ENCODE measurements around the gene ZMYND11.
"Not testable (repeated sequence)": the region's sequence is repeated elsewhere in the genome, so short reads cannot be mapped to it uniquely, and the experiment has no call there.

Gene ZMYND11

DNA sequence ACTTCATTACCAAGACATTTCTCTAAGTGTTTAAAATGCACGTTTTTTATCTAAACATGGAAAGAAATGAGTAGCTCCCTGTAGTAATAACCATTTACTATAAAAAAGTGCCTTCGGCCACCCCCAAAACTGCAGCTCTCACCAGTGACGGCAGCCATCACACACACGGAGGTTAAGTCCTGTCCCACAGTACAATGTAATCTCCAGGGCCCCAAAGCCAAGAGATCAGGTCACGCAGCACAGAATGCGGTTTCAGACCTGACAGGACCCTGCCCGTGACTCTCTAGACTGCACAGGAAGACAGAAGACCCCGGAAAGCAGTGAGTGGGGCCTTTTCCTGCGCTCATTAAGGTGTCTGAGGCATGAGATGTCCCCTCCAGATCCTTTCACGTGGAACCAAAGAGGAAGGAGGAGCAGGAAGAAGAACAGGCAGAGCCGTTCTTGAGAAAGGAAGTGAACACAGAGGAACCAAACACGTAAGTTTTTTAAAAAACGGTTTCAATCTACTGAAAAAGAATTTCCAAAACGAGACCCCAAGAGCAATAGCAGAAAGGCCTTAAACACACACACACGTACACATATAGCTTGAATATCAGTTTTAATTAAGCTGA, 125.7 kb downstream of the ZMYND11 start:
- peaks cover 9% of the 10 kb centered on the region for H3K9me3 ChIP-seq (ENCODE audit: low read length)
- no peaks in the 10 kb centered on the region for H4K20me1 ChIP-seq (ENCODE audit: insufficient read depth, low read length)
- no peaks in the 10 kb centered on the region for H3K79me2 ChIP-seq (ENCODE audit: insufficient read depth, low read length)
- H3K9me2 ChIP-seq (ENCODE audit: low read depth, low read length): no peaks in the 10 kb centered on the region
- peak overlapping the region; percentile 87; the same call in 1 of the 2 replicates for H2AFZ ChIP-seq (ENCODE audit: low read length)
- no peak for TF ChIP-seq EZH2 (IDR thresholded peaks at IDR 0.05; ENCODE audit: borderline replicate concordance, low read length)
- H3K27me3 ChIP-seq (ENCODE audit: insufficient read depth, low read length): no peaks in the 10 kb centered on the region
- H3K9ac ChIP-seq (ENCODE audit: low read length): peak overlapping the region; percentile 57
- H3K27ac ChIP-seq (ENCODE audit: low read depth, low read length, poor library complexity, severe bottlenecking): peak overlapping the region; percentile 81
- no peaks in the 10 kb centered on the region for H3F3A ChIP-seq (ENCODE audit: insufficient read depth, low read length)
- peaks cover 25% of the 10 kb centered on the region for H3K4me1 ChIP-seq (ENCODE audit: insufficient read depth, low read length, severe bottlenecking)
- peak overlapping the region; percentile 26 for H3K4me3 ChIP-seq (ENCODE audit: low read depth, low read length, poor library complexity, severe bottlenecking)
- peak overlapping the region; percentile 62 for H3K4me2 ChIP-seq (ENCODE audit: low read length)
- H3K36me3 ChIP-seq (ENCODE audit: insufficient read depth, low read length): peaks cover 34% of the 10 kb centered on the region

- H3K4me1 ChIP-seq (ENCODE audit: insufficient read depth, low read length, severe bottlenecking): peaks cover 33% of the 10 kb centered on the region
- not testable (repeated sequence) for H3K9me3 ChIP-seq (ENCODE audit: low read length); H2AFZ ChIP-seq (ENCODE audit: low read length); H3K79me2 ChIP-seq (ENCODE audit: insufficient read depth, low read length); H3K27ac ChIP-seq (ENCODE audit: low read depth, low read length, poor library complexity, severe bottlenecking); H3K4me2 ChIP-seq (ENCODE audit: low read length); H3K4me3 ChIP-seq (ENCODE audit: low read depth, low read length, poor library complexity, severe bottlenecking); H3K9me2 ChIP-seq (ENCODE audit: low read depth, low read length); H3K27me3 ChIP-seq (ENCODE audit: insufficient read depth, low read length); H4K20me1 ChIP-seq (ENCODE audit: insufficient read depth, low read length); H3K9ac ChIP-seq (ENCODE audit: low read length); H3F3A ChIP-seq (ENCODE audit: insufficient read depth, low read length)
- peaks cover 20% of the 10 kb centered on the region for H3K36me3 ChIP-seq (ENCODE audit: insufficient read depth, low read length)
Observed at GRCh38 chr10:264160-265073, 129.2 kb downstream of the ZMYND11 start.

GRCh38 chr10:265074-265440, 129.8 kb downstream of the ZMYND11 start:
- H4K20me1 ChIP-seq (ENCODE audit: insufficient read depth, low read length); H3K27me3 ChIP-seq (ENCODE audit: insufficient read depth, low read length); H3F3A ChIP-seq (ENCODE audit: insufficient read depth, low read length); H3K79me2 ChIP-seq (ENCODE audit: insufficient read depth, low read length); H3K9me3 ChIP-seq (ENCODE audit: low read length); H3K9ac ChIP-seq (ENCODE audit: low read length); H3K27ac ChIP-seq (ENCODE audit: low read depth, low read length, poor library complexity, severe bottlenecking); H3K4me3 ChIP-seq (ENCODE audit: low read depth, low read length, poor library complexity, severe bottlenecking); H3K4me2 ChIP-seq (ENCODE audit: low read length); H3K9me2 ChIP-seq (ENCODE audit: low read depth, low read length); H2AFZ ChIP-seq (ENCODE audit: low read length): not testable (repeated sequence)
- H3K4me1 ChIP-seq (ENCODE audit: insufficient read depth, low read length, severe bottlenecking): peaks cover 33% of the 10 kb centered on the region
- peaks cover 20% of the 10 kb centered on the region for H3K36me3 ChIP-seq (ENCODE audit: insufficient read depth, low read length)

- not testable (repeated sequence) for H3K9ac ChIP-seq (ENCODE audit: low read length); H3K4me3 ChIP-seq (ENCODE audit: low read depth, low read length, poor library complexity, severe bottlenecking); H3K9me2 ChIP-seq (ENCODE audit: low read depth, low read length); H3K27ac ChIP-seq (ENCODE audit: low read depth, low read length, poor library complexity, severe bottlenecking); H3F3A ChIP-seq (ENCODE audit: insufficient read depth, low read length); H4K20me1 ChIP-seq (ENCODE audit: insufficient read depth, low read length); H3K27me3 ChIP-seq (ENCODE audit: insufficient read depth, low read length); H2AFZ ChIP-seq (ENCODE audit: low read length); H3K9me3 ChIP-seq (ENCODE audit: low read length); H3K4me2 ChIP-seq (ENCODE audit: low read length); H3K79me2 ChIP-seq (ENCODE audit: insufficient read depth, low read length)
- Histone ChIP-seq H3K36me3 (ENCODE audit: insufficient read depth, low read length) (peaks cover 20% of the 10 kb centered on the region), H3K4me1 (ENCODE audit: insufficient read depth, low read length, severe bottlenecking) (peaks cover 26% of the 10 kb centered on the region)
Observed at GRCh38 chr10:265816-266588, 130.7 kb downstream of the ZMYND11 start.

All from OCI-LY1 (cell line).